Endothelial cell of umbilical vein (primary cell): ENCODE measurements around the gene EHMT1. TPM values are rescaled to one million over a fixed set of nuclear protein-coding genes. Genes with fewer than 3 reads are reported as not detected.

Source experiments
- BruUV-seq: library from RNA; stranded (reverse); fragments of 400-500 nt; replicated peaks from 2 replicates; lab custom pipeline; 2021; lab: Mats Ljungman, UMichigan
- CTCF ChIA-PET: fragments of 300-600, 350-600 bp; sonication (Branson Sonifier 250); formaldehyde crosslinking; loops from one replicate; lab custom pipeline; 2021; ENCODE audit warnings: antibody characterized with exemption, inconsistent platforms; lab: Charles Lee
- POLR2A ChIA-PET: fragments of 300-600, 350-600 bp; sonication (Branson Sonifier 250); formaldehyde crosslinking; loops from one replicate; lab custom pipeline; 2021; ENCODE audit warnings: antibody characterized with exemption, inconsistent platforms; lab: Charles Lee
- DNase-seq: peaks from one replicate; pipeline ENCODE4 v3.0.0-alpha.2; 2011; ENCODE audit warnings: low read depth, low spot score
- FAIRE-seq: peaks from 2 replicates; lab custom pipeline; 2011; peaks lifted over from hg19 to GRCh38; lab: Jason Lieb, UNC
- H2AFZ ChIP-seq: 2 replicates; pipeline ENCODE4 v1.6.0; 2012; ENCODE audit warnings: low read depth, low read length, control low read depth, inconsistent platforms
- H3K27ac ChIP-seq: 2 replicates; pipeline ENCODE4 v1.5.1; 2011; ENCODE audit warnings: low read depth, mild to moderate bottlenecking, control low read depth, low read length, moderate library complexity; ENCODE audit not compliant: insufficient read depth
- H3K27me3 ChIP-seq, 2 experiments: 2 replicates each; pipeline versions ENCODE4 v1.6.0 to v1.6.1; 2011; ENCODE audit warnings: low read length in 2 of 2, mixed read lengths in 1 of 2; ENCODE audit not compliant: control insufficient read depth in 2 of 2, insufficient read depth in 2 of 2
- H3K36me3 ChIP-seq, 2 experiments: 2 replicates in 1 of 2; 3 replicates in 1 of 2; pipeline ENCODE4 v1.5.1; 2011; ENCODE audit warnings: low read length in 2 of 2, mild to moderate bottlenecking in 1 of 2, moderate library complexity in 1 of 2; ENCODE audit not compliant: control insufficient read depth in 2 of 2, insufficient read depth in 2 of 2; ENCODE audit errors: extremely low read depth in 1 of 2
- H3K4me1 ChIP-seq: 3 replicates; pipeline ENCODE4 v1.5.1; 2011; ENCODE audit warnings: mild to moderate bottlenecking, low read length; ENCODE audit not compliant: control insufficient read depth, insufficient read depth; ENCODE audit errors: extremely low read depth
- H3K4me2 ChIP-seq: 2 replicates; pipeline ENCODE4 v1.6.1; 2011; ENCODE audit warnings: low read length, control low read depth, mixed read lengths; ENCODE audit not compliant: insufficient read depth
- H3K4me3 ChIP-seq, 3 experiments: fragments of 200-600 bp in 1 of 3; sonication (generic), shearing (Covaris generic) in 1 of 3; replicated peaks in 1 of 3; 2 replicates each; pipeline ENCODE4 v1.5.1; 2011 to 2016; ENCODE audit warnings: control low read depth in 3 of 3, low read length in 3 of 3, mild to moderate bottlenecking in 2 of 3, inconsistent platforms in 1 of 3, low read depth in 1 of 3, moderate library complexity in 1 of 3; ENCODE audit not compliant: insufficient read depth in 1 of 3
- H3K79me2 ChIP-seq: 2 replicates; pipeline ENCODE4 v1.6.0; 2012; ENCODE audit warnings: low read length, inconsistent platforms; ENCODE audit not compliant: control insufficient read depth, insufficient read depth
- H3K9ac ChIP-seq: replicated peaks from 2 replicates; pipeline ENCODE3; 2011; ENCODE audit warnings: low read length, control low read depth; ENCODE audit not compliant: insufficient read depth; ENCODE audit errors: extremely low read depth
- H3K9me1 ChIP-seq: replicated peaks from 3 replicates; pipeline ENCODE4 v1.6.0; 2011; ENCODE audit warnings: mild to moderate bottlenecking, low read length; ENCODE audit not compliant: control insufficient read depth, insufficient read depth; ENCODE audit errors: extremely low read depth
- H3K9me3 ChIP-seq: replicated peaks from 2 replicates; pipeline ENCODE4 v1.5.1; 2012; ENCODE audit warnings: low read length, inconsistent platforms; ENCODE audit not compliant: control insufficient read depth, insufficient read depth
- H4K20me1 ChIP-seq: replicated peaks from 2 replicates; pipeline ENCODE3; 2011; ENCODE audit warnings: mild to moderate bottlenecking, low read length; ENCODE audit not compliant: control insufficient read depth, insufficient read depth; ENCODE audit errors: extremely low read depth
- CTCF ChIP-seq, 2 donors: IDR thresholded peaks; 1 replicate in 1 of 2; 2 replicates in 1 of 2; pipeline ENCODE4 v1.5.1; 2011; ENCODE audit warnings: low read length in 2 of 2, mild to moderate bottlenecking in 2 of 2, moderate library complexity in 2 of 2, control low read depth in 1 of 2, inconsistent platforms in 1 of 2, low read depth in 1 of 2; ENCODE audit not compliant: insufficient read depth in 1 of 2; ENCODE audit errors: extremely low read depth in 1 of 2
- EZH2 ChIP-seq: IDR thresholded peaks from 2 replicates; pipeline ENCODE4 v1.6.1; 2012; ENCODE audit warnings: borderline replicate concordance, low read depth, mild to moderate bottlenecking, moderate library complexity, low read length, inconsistent platforms; ENCODE audit not compliant: severe bottlenecking
- FOS ChIP-seq: IDR thresholded peaks from 2 replicates; pipeline ENCODE4 v1.6.1; 2011; ENCODE audit warnings: mild to moderate bottlenecking, low read length, moderate library complexity, borderline replicate concordance; ENCODE audit not compliant: insufficient read depth
- GATA2 ChIP-seq: IDR thresholded peaks from 2 replicates; pipeline ENCODE4 v1.7.0; 2011; ENCODE audit warnings: low read depth, mild to moderate bottlenecking, moderate library complexity, mixed read lengths, low read length; ENCODE audit not compliant: insufficient read length, insufficient read depth
- JUN ChIP-seq: IDR thresholded peaks from 2 replicates; pipeline ENCODE4 v1.6.1; 2011; ENCODE audit warnings: borderline replicate concordance, low read depth; ENCODE audit not compliant: insufficient read length, insufficient read depth
- MYC ChIP-seq: IDR thresholded peaks from one replicate; pipeline ENCODE4 v1.6.1; 2011; ENCODE audit warnings: mild to moderate bottlenecking, low read depth, low read length
- POLR2A ChIP-seq: IDR thresholded peaks from 2 replicates; pipeline ENCODE4 v1.6.1; 2012; ENCODE audit warnings: low read depth, mild to moderate bottlenecking, control low read depth, low read length
- POLR2AphosphoS5 ChIP-seq: IDR thresholded peaks from 2 replicates; pipeline ENCODE4 v1.6.1; 2012; ENCODE audit warnings: low read depth, mild to moderate bottlenecking, control low read depth, low read length, moderate library complexity; ENCODE audit not compliant: insufficient read depth
- dilution Hi-C: fragments of 300-500 bp; cut with MboI; formaldehyde crosslinking; loops from one replicate; pipeline ENCODE4 v1.15.0; 2019; ENCODE audit warnings: low sequenced_read_pairs; ENCODE audit not compliant: extremely low pct_ligation_motif_present
- intact Hi-C: fragments of 100-400 bp; cut with micrococcal nuclease; formaldehyde crosslinking; loops from one replicate; pipeline ENCODE4 v1.10.0; 2022
- polyA plus RNA-seq, 4 experiments: library from polyadenylated mRNA; depleted of rRNA in 3 of 4; stranded (reverse) in 3 of 4; unstranded in 1 of 4; fragments of >200 nt; gene quantifications; 2 replicates each; pipeline versions ENCODE4 v1.2.1 to v1.2.3, GENCODE V29; 2011 to 2012; ENCODE audit warnings: missing spikeins in 1 of 4
- total RNA-seq: library from RNA; stranded (reverse); gene quantifications from 2 replicates; pipeline ENCODE4 v1.2.3, GENCODE V29; 2021
- TF ChIP-seq, protein P1 (sequence below): IDR thresholded peaks from 2 replicates; pipeline ENCODE4 v1.6.1; 2011; ENCODE audit not compliant: insufficient read depth, insufficient read length

Gene EHMT1
- total and polyA plus RNA-seq, 2 donors (not counting 3 experiments of a cell fraction or from before 2014, with no cell fraction given): 48.2 to 104 TPM

DNA sequence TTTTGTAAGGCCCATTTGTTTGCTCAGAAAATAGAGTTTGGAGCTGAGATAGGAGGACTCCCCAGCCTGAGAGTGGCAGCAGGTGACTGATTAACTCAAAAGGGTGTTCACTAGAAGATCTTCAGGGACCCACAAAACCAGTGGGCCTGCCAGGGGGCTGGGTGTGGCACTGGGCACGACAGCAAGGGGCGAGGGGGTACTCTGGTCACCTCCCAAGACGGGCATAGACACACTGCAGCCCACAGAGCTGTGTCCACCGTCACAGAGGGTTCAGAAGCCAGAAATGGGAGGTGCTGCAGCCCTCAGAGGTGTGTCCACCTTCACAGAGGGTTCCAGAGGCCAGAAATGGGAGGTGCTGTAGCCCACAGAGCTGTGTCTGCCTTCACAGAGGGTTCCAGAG is 183.2 kb downstream of the EHMT1 start:
- Histone ChIP-seq H3K79me2 (no peaks in the 10 kb centered on the region), H3K9me3 (no peaks in the 10 kb centered on the region), H3K9me1 (no peaks in the 10 kb centered on the region), H3K4me2 (no peak overlapping the region), H3K36me3 (peaks cover 0 to 56% of the 10 kb centered on the region in 2 experiments), H3K27me3 (no peaks in the 10 kb centered on the region), H3K4me3 (no peak overlapping the region), H2AFZ (no peak overlapping the region), H3K9ac (no peak overlapping the region), H3K27ac (no peak overlapping the region), H4K20me1 (no peaks in the 10 kb centered on the region), H3K4me1 (no peaks in the 10 kb centered on the region)
- ChIA-PET CTCF (no interaction called here), POLR2A (no interaction called here)
- dilution Hi-C loops: no loop called here
- DNase-seq (no peak), FAIRE-seq (no peak)
- BruUV-seq: no TSS peak
- intact Hi-C loops: no loop called here
- no peak for TF ChIP-seq POLR2A
- no peak for TF ChIP-seq FOS
- no peak for TF ChIP-seq GATA2
- TF ChIP-seq JUN: no peak
- no peak for TF ChIP-seq POLR2AphosphoS5
- TF ChIP-seq, protein P1, sequence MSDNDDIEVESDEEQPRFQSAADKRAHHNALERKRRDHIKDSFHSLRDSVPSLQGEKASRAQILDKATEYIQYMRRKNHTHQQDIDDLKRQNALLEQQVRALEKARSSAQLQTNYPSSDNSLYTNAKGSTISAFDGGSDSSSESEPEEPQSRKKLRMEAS: no peak
- TF ChIP-seq EZH2: no peak
- TF ChIP-seq CTCF (IDR thresholded peaks at IDR 0.05; ENCODE audit: extremely low read depth in 1 of 2, insufficient read depth in 1 of 2, low read depth in 1 of 2, low read length in 2 of 2): no peak
- no peak for TF ChIP-seq MYC
